H1 (cell line): ENCODE results near the gene SEMA3F. TPM values are rescaled to one million over a fixed set of nuclear protein-coding genes. Genes with fewer than 3 reads are reported as not detected.

Source experiments
- CTCF ChIA-PET: fragments of 300-600 bp; sonication (Branson Sonifier 250); formaldehyde crosslinking; loops from one replicate; lab custom pipeline; 2021; ENCODE audit not compliant: partially characterized antibody; lab: Charles Lee
- POLR2A ChIA-PET: fragments of 300-600 bp; sonication (Branson Sonifier 250); formaldehyde crosslinking; loops from one replicate; lab custom pipeline; 2021; ENCODE audit warnings: inconsistent platforms; ENCODE audit not compliant: partially characterized antibody; lab: Charles Lee
- DNase-seq, 2 experiments: peaks; one replicate each; pipeline versions ENCODE4 v3.0.0 to v3.0.0-alpha.2; 2010 to 2022; ENCODE audit warnings: low spot score in 2 of 2, low read depth in 1 of 2, mixed read lengths in 1 of 2
- FAIRE-seq: peaks from 2 replicates; lab custom pipeline; 2011; peaks lifted over from hg19 to GRCh38; lab: Jason Lieb, UNC
- H2AFZ ChIP-seq: 2 replicates; pipeline ENCODE4 v1.8.1; 2012; ENCODE audit warnings: low read length, inconsistent platforms
- H2AK5ac ChIP-seq: 2 replicates; pipeline ENCODE4 v1.6.1; 2013; ENCODE audit warnings: low read depth, low read length
- H2BK120ac ChIP-seq: replicated peaks from 2 replicates; pipeline ENCODE3; 2013; ENCODE audit warnings: low read depth, low read length, inconsistent platforms
- H2BK12ac ChIP-seq: 2 replicates; pipeline ENCODE4 v1.6.1; 2013; ENCODE audit warnings: low read depth, low read length
- H2BK15ac ChIP-seq: 2 replicates; pipeline ENCODE4 v1.6.1; 2013; ENCODE audit warnings: low read length
- H2BK20ac ChIP-seq: 2 replicates; pipeline ENCODE4 v1.6.1; 2013; ENCODE audit warnings: low read length
- H2BK5ac ChIP-seq: 2 replicates; pipeline ENCODE4 v1.6.1; 2013; ENCODE audit warnings: low read depth, low read length
- H3K14ac ChIP-seq: 2 replicates; pipeline ENCODE4 v1.6.1; 2013; ENCODE audit warnings: inconsistent platforms; ENCODE audit not compliant: insufficient read length
- H3K18ac ChIP-seq: 2 replicates; pipeline ENCODE4 v1.6.1; 2013; ENCODE audit warnings: low read length; ENCODE audit errors: extremely low read depth
- H3K23ac ChIP-seq: 2 replicates; pipeline ENCODE4 v1.6.1; 2013; ENCODE audit warnings: inconsistent platforms; ENCODE audit not compliant: insufficient read length
- H3K23me2 ChIP-seq: 2 replicates; pipeline ENCODE4 v1.6.1; 2013; ENCODE audit warnings: low read depth, low read length
- H3K27ac ChIP-seq: 2 replicates; pipeline ENCODE4 v1.6.1; 2011; ENCODE audit warnings: low read depth, low read length, inconsistent platforms
- H3K27me3 ChIP-seq, 4 experiments: replicated peaks in 1 of 4; 1 replicate in 1 of 4; 2 replicates in 3 of 4; pipeline versions ENCODE4 v1.6.1 to v1.8.1; 2011 to 2013; ENCODE audit warnings: low read length in 3 of 4, mild to moderate bottlenecking in 3 of 4, inconsistent platforms in 2 of 4, mixed read lengths in 2 of 4, moderate library complexity in 1 of 4; ENCODE audit not compliant: control insufficient read depth in 3 of 4, insufficient read depth in 3 of 4; ENCODE audit errors: extremely low read depth in 1 of 4
- H3K36me3 ChIP-seq, 4 experiments: 2 replicates each; pipeline versions ENCODE4 v1.6.1 to v1.8.1; 2011 to 2013; ENCODE audit warnings: mild to moderate bottlenecking in 4 of 4, low read length in 3 of 4, moderate library complexity in 2 of 4, control low read depth in 1 of 4, inconsistent platforms in 1 of 4; ENCODE audit not compliant: insufficient read depth in 4 of 4, control insufficient read depth in 2 of 4
- H3K4ac ChIP-seq: replicated peaks from 2 replicates; pipeline ENCODE3; 2013; ENCODE audit warnings: low read length, low read depth, mixed read lengths, inconsistent platforms; ENCODE audit not compliant: insufficient read length
- H3K4me1 ChIP-seq, 4 experiments: replicated peaks in 1 of 4; 1 replicate in 1 of 4; 2 replicates in 3 of 4; pipeline versions ENCODE4 v1.6.1 to v1.8.1; 2011 to 2013; ENCODE audit warnings: low read length in 3 of 4, inconsistent platforms in 2 of 4, mixed read lengths in 1 of 4; ENCODE audit not compliant: insufficient read depth in 4 of 4, control insufficient read depth in 3 of 4
- H3K4me2 ChIP-seq, 2 experiments: 2 replicates each; pipeline versions ENCODE4 v1.6.1 to v1.8.1; 2011 to 2013; ENCODE audit warnings: low read depth in 2 of 2, low read length in 2 of 2, control low read depth in 1 of 2, inconsistent platforms in 1 of 2, mild to moderate bottlenecking in 1 of 2; ENCODE audit not compliant: insufficient read depth in 1 of 2
- H3K4me3 ChIP-seq, 4 experiments: fragments of 200-600, 300-600 bp in 1 of 4; sonication (generic), shearing (Covaris generic), sonication (Bioruptor Twin) in 1 of 4; 2 replicates each; pipeline versions ENCODE4 v1.5.1 to v1.8.1; 2011 to 2016; ENCODE audit warnings: low read length in 4 of 4, low read depth in 3 of 4, control low read depth in 2 of 4, inconsistent platforms in 2 of 4, mild to moderate bottlenecking in 2 of 4, mixed read lengths in 1 of 4, moderate library complexity in 1 of 4; ENCODE audit not compliant: insufficient read depth in 2 of 4; ENCODE audit errors: extremely low read depth in 1 of 4
- H3K56ac ChIP-seq: replicated peaks from 2 replicates; pipeline ENCODE3; 2013; ENCODE audit warnings: low read depth, mild to moderate bottlenecking, mixed read lengths, low read length, inconsistent platforms; ENCODE audit not compliant: insufficient read length
- H3K79me1 ChIP-seq: 2 replicates; pipeline ENCODE4 v1.6.1; 2013; ENCODE audit warnings: low read depth, low read length, control low read depth
- H3K79me2 ChIP-seq, 2 experiments: 2 replicates each; pipeline versions ENCODE4 v1.6.1 to v1.8.1; 2012 to 2013; ENCODE audit warnings: low read length in 2 of 2, mild to moderate bottlenecking in 2 of 2, inconsistent platforms in 1 of 2; ENCODE audit not compliant: insufficient read depth in 2 of 2, control insufficient read depth in 1 of 2
- H3K9ac ChIP-seq, 4 experiments: replicated peaks in 1 of 4; 1 replicate in 1 of 4; 2 replicates in 3 of 4; pipeline versions ENCODE4 v1.6.1 to v1.8.1; 2011 to 2013; ENCODE audit warnings: low read depth in 3 of 4, low read length in 3 of 4, control low read depth in 2 of 4, mild to moderate bottlenecking in 2 of 4, moderate library complexity in 2 of 4, inconsistent platforms in 1 of 4; ENCODE audit errors: extremely low read depth in 1 of 4
- H3K9me3 ChIP-seq, 2 experiments: 2 replicates each; pipeline versions ENCODE4 v1.6.1 to v1.8.1; 2012 to 2013; ENCODE audit warnings: mild to moderate bottlenecking in 2 of 2, moderate library complexity in 2 of 2, control low read depth in 1 of 2, inconsistent platforms in 1 of 2, low read depth in 1 of 2, low read length in 1 of 2, mixed read lengths in 1 of 2; ENCODE audit not compliant: insufficient read depth in 2 of 2
- H4K20me1 ChIP-seq, 2 experiments: replicated peaks in 1 of 2; 2 replicates each; pipeline versions ENCODE3 to v1.8.1; 2011 to 2013; ENCODE audit warnings: inconsistent platforms in 2 of 2, low read length in 2 of 2, mild to moderate bottlenecking in 1 of 2; ENCODE audit not compliant: insufficient read depth in 2 of 2, control insufficient read depth in 1 of 2
- H4K5ac ChIP-seq: 2 replicates; pipeline ENCODE4 v1.6.1; 2013; ENCODE audit warnings: low read length, low read depth, mixed read lengths, inconsistent platforms; ENCODE audit not compliant: insufficient read length
- H4K8ac ChIP-seq: 2 replicates; pipeline ENCODE4 v1.8.0; 2013; ENCODE audit warnings: mild to moderate bottlenecking, moderate library complexity, low read length, inconsistent platforms; ENCODE audit not compliant: insufficient read depth; ENCODE audit errors: extremely low read depth
- H4K91ac ChIP-seq: replicated peaks from 2 replicates; pipeline ENCODE3; 2013; ENCODE audit warnings: low read length, mixed read lengths, inconsistent platforms; ENCODE audit not compliant: insufficient read length
- ATF3 ChIP-seq: IDR thresholded peaks from 2 replicates; pipeline ENCODE4 v1.6.1; 2011; ENCODE audit warnings: low read depth, mild to moderate bottlenecking, low read length; ENCODE audit not compliant: insufficient read depth
- BRCA1 ChIP-seq: IDR thresholded peaks from 2 replicates; pipeline ENCODE4 v1.6.1; 2012; ENCODE audit warnings: low read depth, low read length, improper control_type of control experiment
- CHD2 ChIP-seq: IDR thresholded peaks from 2 replicates; pipeline ENCODE4 v1.6.1; 2012; ENCODE audit warnings: low read length, improper control_type of control experiment
- EGR1 ChIP-seq: IDR thresholded peaks from 2 replicates; pipeline ENCODE4 v1.6.1; 2011; ENCODE audit warnings: low read depth, low read length, borderline replicate concordance
- KDM1A ChIP-seq: fragments of 200-600, 300-600 bp; sonication (generic); IDR thresholded peaks from 2 replicates; pipeline ENCODE4 v1.7.1; 2016; ENCODE audit warnings: mild to moderate bottlenecking, low read length, borderline replicate concordance
- MAFK ChIP-seq: IDR thresholded peaks from 2 replicates; pipeline ENCODE4 v1.6.1; 2012; ENCODE audit warnings: low read depth, mild to moderate bottlenecking, improper control_type of control experiment, low read length
- NRF1 ChIP-seq: IDR thresholded peaks from 2 replicates; pipeline ENCODE4 v1.6.1; 2011; ENCODE audit warnings: mild to moderate bottlenecking, low read depth, low read length, improper control_type of control experiment
- POLR2A ChIP-seq, 2 experiments: IDR thresholded peaks; 1 replicate in 1 of 2; 2 replicates in 1 of 2; pipeline ENCODE4 v1.6.1; 2011; ENCODE audit warnings: low read depth in 2 of 2, low read length in 2 of 2, mild to moderate bottlenecking in 2 of 2; ENCODE audit errors: control extremely low read depth in 1 of 2
- POLR2AphosphoS5 ChIP-seq: IDR thresholded peaks from 2 replicates; pipeline ENCODE4 v1.6.1; 2011; ENCODE audit warnings: low read depth, low read length
- SIN3A ChIP-seq, 2 experiments: IDR thresholded peaks in 1 of 2; conservative IDR thresholded peaks in 1 of 2; 2 replicates each; pipeline ENCODE4 v1.6.1; 2011 to 2012; ENCODE audit warnings: low read length in 2 of 2, improper control_type of control experiment in 1 of 2, low read depth in 1 of 2, mild to moderate bottlenecking in 1 of 2
- SIRT6 ChIP-seq: IDR thresholded peaks from one replicate; pipeline ENCODE4 v1.7.1; 2012; ENCODE audit warnings: low read length, inconsistent platforms
- SP2 ChIP-seq: IDR thresholded peaks from 2 replicates; pipeline ENCODE4 v1.6.1; 2012; ENCODE audit warnings: mild to moderate bottlenecking, low read length, inconsistent platforms
- YY1 ChIP-seq: IDR thresholded peaks from 2 replicates; pipeline ENCODE4 v1.6.1; 2011; ENCODE audit warnings: low read depth, mild to moderate bottlenecking, low read length
- WGBS, 2 experiments: shearing (Covaris generic) in 1 of 2; methylation state at CpG; one replicate each; pipeline versions ENCODE4 v1.1.6 to v1.1.7; 2013 to 2015; ENCODE audit warnings: low lambda C conversion rate in 2 of 2, mixed read lengths in 2 of 2, inconsistent platforms in 1 of 2, low coverage in 1 of 2, missing lambda C conversion rate in 1 of 2; ENCODE audit not compliant: insufficient replicate concordance in 2 of 2, insufficient coverage in 1 of 2, insufficient read length in 1 of 2; ENCODE audit errors: extremely low coverage in 1 of 2, missing lambda C conversion rate in 1 of 2; 5-methylcytosine and 5-hydroxymethylcytosine counted together
- polyA plus RNA-seq, 7 experiments: library from polyadenylated mRNA; depleted of rRNA in 3 of 7; stranded (reverse) in 5 of 7; unstranded in 2 of 7; fragments of >200 nt in 5 of 7; fragments of 200-250 nt in 2 of 7; gene quantifications; 1 replicate in 5 of 7; 2 replicates in 1 of 7; 4 replicates in 1 of 7; pipeline versions ENCODE4 v1.2.1 to v1.2.3, GENCODE V29; 2011 to 2013; ENCODE audit warnings: missing spikeins in 2 of 7, mixed read lengths in 2 of 7
- total RNA-seq: library from RNA; stranded (reverse); fragmentation: NEBNext Ultra II Directional; extraction: Animal tissue kit (Norgen Biotek cat#: 25700); gene quantifications from 2 replicates; pipeline ENCODE4 v1.2.1, GENCODE V29; 2021

Gene SEMA3F
- total and polyA plus RNA-seq, 2 of the 8 experiments (the other 6 are each of a cell fraction or from before 2014, with no cell fraction given): 20.3 to 37.0 TPM

DNA sequence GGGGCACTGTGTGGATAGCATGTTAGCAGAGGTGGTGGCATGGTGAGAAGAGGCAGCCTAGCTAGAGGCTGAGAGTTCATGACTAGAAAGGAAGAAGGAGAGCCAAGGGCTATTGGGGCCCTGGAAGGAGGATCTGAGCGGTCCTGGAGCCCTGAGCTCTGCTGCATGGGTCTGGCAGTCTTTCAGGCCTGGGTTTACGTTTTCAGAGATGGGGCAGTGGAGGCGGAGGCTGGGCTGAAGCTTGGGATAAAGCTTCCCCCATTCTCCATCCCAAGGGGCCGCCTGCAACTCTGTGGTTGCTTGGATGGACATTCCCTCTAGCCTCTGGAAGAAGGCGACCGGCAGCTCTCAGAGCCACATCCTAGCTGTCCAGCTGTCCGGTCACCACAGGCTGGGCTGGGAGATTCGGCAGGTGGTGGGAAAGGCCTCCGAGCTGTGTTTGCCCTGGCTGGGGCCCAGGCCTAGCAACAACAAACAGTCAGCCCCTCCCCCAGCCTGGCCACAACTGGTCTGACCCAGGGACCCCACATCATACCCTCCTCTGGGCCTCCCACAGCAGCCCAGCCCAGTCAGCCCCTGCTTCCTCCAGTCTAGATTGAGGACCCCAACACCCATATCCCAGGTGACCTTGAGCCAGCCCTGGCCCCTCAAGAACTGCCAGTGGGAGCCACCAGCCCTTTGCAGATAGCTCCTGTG lies 48.1 kb downstream of the SEMA3F start:
- no peak for DNase-seq
- H2BK15ac ChIP-seq: no peak overlapping the region
- ChIA-PET CTCF (interaction anchor here (1.0 to 48.1 kb wide), 8 partner anchors 16 to 84 kb away, joined by 3 to 2149 read pairs (median 6); partner anchors contain the start of genes GNAI2, GNAT1, LSMEM2 and SEMA3B), POLR2A (interaction anchor here (0.9 to 3.0 kb wide), 7 partner anchors 8 to 89 kb away, joined by 3 to 16 read pairs (median 4); partner anchors contain the start of gene IFRD2)
- H2AFZ ChIP-seq: no peak overlapping the region
- no peak overlapping the region for H4K5ac ChIP-seq
- no peaks in the 10 kb centered on the region for H3K79me1 ChIP-seq
- H3K4me2 ChIP-seq: no peak overlapping the region
- 0 out of 2 replicates have a peak overlapping the region, but pooled peaks have one; percentile 35 for H2BK5ac ChIP-seq
- H3K79me2 ChIP-seq: no peaks in the 10 kb centered on the region
- peak overlapping the region; percentile 57; the same call in 1 of the 2 replicates for H4K8ac ChIP-seq
- H3K36me3 ChIP-seq: no peaks in the 10 kb centered on the region
- H3K9me3 ChIP-seq: no peaks in the 10 kb centered on the region
- H2BK120ac ChIP-seq: no peak overlapping the region
- no peak overlapping the region for H2BK12ac ChIP-seq
- no peaks in the 10 kb centered on the region for H4K20me1 ChIP-seq
- H3K18ac ChIP-seq: no peak overlapping the region
- H3K23me2 ChIP-seq: peaks cover 6% of the 10 kb centered on the region
- no peak overlapping the region for H3K14ac ChIP-seq
- no peak for FAIRE-seq
- H3K27me3 ChIP-seq: peaks cover 2 to 26% (median 21%) of the 10 kb centered on the region in 4 experiments
- peaks cover 0 to 21% (median 8%) of the 10 kb centered on the region in 4 experiments; a peak in 6 of 7 replicates for H3K4me1 ChIP-seq
- H2AK5ac ChIP-seq: no peak overlapping the region
- no peak overlapping the region for H3K4ac ChIP-seq
- H4K91ac ChIP-seq: no peak overlapping the region
- no peak overlapping the region for H3K9ac ChIP-seq
- H3K4me3 ChIP-seq: no peak overlapping the region
- H3K56ac ChIP-seq: no peak overlapping the region
- 90% methylated on average over 9 of the region's 9 CpGs; no CpG with 5 or more reads in 1 of the 2 experiments for WGBS, 2 experiments
- H3K23ac ChIP-seq: no peak overlapping the region
- H3K27ac ChIP-seq: no peak overlapping the region
- no peak overlapping the region for H2BK20ac ChIP-seq
- no peak for TF ChIP-seq MAFK
- TF ChIP-seq BRCA1: no peak
- TF ChIP-seq KDM1A: no peak
- TF ChIP-seq SP2: no peak
- TF ChIP-seq CHD2: no peak
- no peak for TF ChIP-seq SIN3A (conservative IDR thresholded peaks at IDR 0.05 in 1 of 2, IDR thresholded peaks at IDR 0.05 in 1 of 2; ENCODE audit: low read depth in 1 of 2, low read length in 2 of 2)
- no peak for TF ChIP-seq EGR1
- no peak for TF ChIP-seq POLR2AphosphoS5
- no peak for TF ChIP-seq ATF3
- no peak for TF ChIP-seq SIRT6
- TF ChIP-seq POLR2A (IDR thresholded peaks at IDR 0.05; ENCODE audit: control extremely low read depth in 1 of 2, low read depth in 2 of 2, low read length in 2 of 2): no peak
- no peak for TF ChIP-seq YY1
- TF ChIP-seq NRF1: no peak
